Neural crest cell (in vitro differentiated cells): ENCODE results near the gene HSP90AA1. TPM values are rescaled to one million over a fixed set of nuclear protein-coding genes. Genes with fewer than 3 reads are reported as not detected.

ENCODE experiments used
- DNase-seq: peaks from one replicate; pipeline ENCODE4 v3.0.0; 2021; ENCODE audit warnings: low read depth, mixed read lengths, low spot score
- H3K27ac Mint-ChIP-seq: one replicate; pipeline ENCODE4 v1.8.0; 2021; ENCODE audit warnings: mild to moderate bottlenecking, mixed read lengths; ENCODE audit not compliant: unreplicated experiment
- H3K27me3 Mint-ChIP-seq: 2 replicates; pipeline ENCODE4 v1.8.0; 2021; ENCODE audit warnings: low read depth, mild to moderate bottlenecking, mixed read lengths
- H3K36me3 Mint-ChIP-seq: 2 replicates; pipeline ENCODE4 v1.8.0; 2021; ENCODE audit warnings: low read depth, mild to moderate bottlenecking, mixed read lengths
- H3K4me1 Mint-ChIP-seq: 2 replicates; pipeline ENCODE4 v1.8.0; 2021; ENCODE audit warnings: mixed read lengths
- H3K4me3 Mint-ChIP-seq: one replicate; pipeline ENCODE4 v1.8.0; 2021; ENCODE audit warnings: mild to moderate bottlenecking, mixed read lengths
- H3K9me3 Mint-ChIP-seq: 2 replicates; pipeline ENCODE4 v1.8.0; 2021; ENCODE audit warnings: mixed read lengths
- total RNA-seq: library from RNA; stranded (reverse); gene quantifications from 2 replicates; pipeline ENCODE4 v1.2.1, GENCODE V29; 2021
- TF ChIP-seq, protein P1 (sequence below): fragments of 200-600 bp; sonication (generic); conservative IDR thresholded peaks from 2 replicates; pipeline ENCODE4 v1.5.0; 2021; ENCODE audit warnings: antibody characterized with exemption, mild to moderate bottlenecking

HSP90AA1 gene
- total RNA-seq, 1 donor from 2014 or later, result 760 TPM

DNA sequence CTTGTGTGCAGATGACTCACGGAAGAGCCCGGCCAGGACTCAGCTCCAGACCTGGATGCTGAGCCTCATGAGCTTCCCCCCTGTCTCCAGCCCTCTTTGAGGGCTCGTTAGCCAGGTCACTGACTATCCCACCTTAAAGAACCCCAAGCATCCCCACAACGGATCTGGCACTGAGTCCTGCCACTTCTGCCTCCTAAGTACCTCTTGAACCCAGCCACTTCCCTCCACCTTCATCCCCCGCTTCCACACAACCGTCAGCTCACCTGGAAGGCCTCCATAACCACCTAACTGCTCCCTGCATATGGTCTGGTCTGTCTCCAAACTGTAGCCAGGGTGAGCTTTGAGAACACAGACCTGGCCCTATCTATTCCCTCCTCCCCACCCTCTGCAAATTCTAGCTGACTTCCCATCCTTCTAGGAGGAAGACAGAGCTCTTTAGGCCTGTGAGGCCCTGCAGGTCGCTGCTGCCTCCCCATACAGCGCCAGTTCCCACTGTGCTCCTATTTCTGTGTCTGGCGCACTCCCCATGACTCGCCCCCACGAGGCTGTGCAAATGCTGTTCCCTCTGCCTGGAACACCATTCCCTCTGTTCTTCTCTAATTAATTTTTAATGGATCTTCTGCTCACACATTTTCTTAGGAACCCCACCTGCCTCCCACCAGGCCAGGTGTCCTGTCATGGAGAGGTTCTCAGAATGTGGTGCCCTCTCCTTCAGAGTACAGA lies 2.9 kb upstream of the HSP90AA1 start:
- TF ChIP-seq, protein P1, sequence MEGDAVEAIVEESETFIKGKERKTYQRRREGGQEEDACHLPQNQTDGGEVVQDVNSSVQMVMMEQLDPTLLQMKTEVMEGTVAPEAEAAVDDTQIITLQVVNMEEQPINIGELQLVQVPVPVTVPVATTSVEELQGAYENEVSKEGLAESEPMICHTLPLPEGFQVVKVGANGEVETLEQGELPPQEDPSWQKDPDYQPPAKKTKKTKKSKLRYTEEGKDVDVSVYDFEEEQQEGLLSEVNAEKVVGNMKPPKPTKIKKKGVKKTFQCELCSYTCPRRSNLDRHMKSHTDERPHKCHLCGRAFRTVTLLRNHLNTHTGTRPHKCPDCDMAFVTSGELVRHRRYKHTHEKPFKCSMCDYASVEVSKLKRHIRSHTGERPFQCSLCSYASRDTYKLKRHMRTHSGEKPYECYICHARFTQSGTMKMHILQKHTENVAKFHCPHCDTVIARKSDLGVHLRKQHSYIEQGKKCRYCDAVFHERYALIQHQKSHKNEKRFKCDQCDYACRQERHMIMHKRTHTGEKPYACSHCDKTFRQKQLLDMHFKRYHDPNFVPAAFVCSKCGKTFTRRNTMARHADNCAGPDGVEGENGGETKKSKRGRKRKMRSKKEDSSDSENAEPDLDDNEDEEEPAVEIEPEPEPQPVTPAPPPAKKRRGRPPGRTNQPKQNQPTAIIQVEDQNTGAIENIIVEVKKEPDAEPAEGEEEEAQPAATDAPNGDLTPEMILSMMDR, result no peak
- Mint-ChIP-seq H3K4me3 (peak overlapping the region; percentile 85), H3K9me3 (no peaks in the 10 kb centered on the region), H3K27ac (no peak overlapping the region), H3K27me3 (no peaks in the 10 kb centered on the region), H3K4me1 (peaks cover 33% of the 10 kb centered on the region), H3K36me3 (peaks cover 15% of the 10 kb centered on the region)
- no peak for DNase-seq

DNA sequence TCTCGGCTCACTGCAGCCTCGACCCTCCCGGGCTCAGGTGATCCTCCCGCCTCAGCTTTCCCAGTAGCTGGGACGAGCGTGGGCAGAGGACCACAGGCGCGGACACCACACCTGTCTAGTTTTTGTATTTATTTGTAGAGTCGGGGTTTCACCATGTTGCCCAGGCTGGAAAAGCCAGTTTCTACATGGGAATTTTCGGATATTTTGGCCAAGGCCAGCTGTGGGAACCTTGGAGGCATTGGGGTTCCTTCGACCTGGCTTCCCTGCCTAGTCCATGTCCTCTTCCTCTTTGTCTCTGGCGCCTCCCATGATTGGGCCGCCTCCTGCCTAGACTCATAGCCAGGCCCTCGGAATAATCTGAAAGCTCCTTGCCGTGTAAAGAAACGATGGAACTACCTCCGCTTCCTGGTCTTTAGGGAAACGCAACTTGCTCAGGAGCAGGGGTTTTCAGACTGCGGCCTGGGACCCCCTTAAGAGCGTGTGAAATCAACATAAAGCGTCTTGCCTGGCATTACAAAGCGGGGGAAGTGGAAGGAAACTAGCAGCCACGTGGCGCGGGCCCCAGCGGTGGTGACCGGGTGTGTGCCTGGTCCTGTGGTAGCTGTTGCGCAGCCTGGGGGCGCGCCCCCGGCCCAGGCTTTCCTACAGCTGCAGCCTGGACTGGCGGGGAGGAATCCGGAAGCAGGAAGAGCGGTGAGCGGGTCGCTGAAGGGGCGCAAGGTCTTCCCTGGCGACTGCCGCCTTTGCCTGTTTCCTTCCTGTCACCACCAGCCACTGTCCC lies 1.4 kb upstream of the HSP90AA1 start:
- TF ChIP-seq, protein P1, result no peak
- Mint-ChIP-seq H3K9me3 (no peaks in the 10 kb centered on the region), H3K27ac (peak overlapping the region; percentile 78), H3K4me3 (peak overlapping the region; percentile 85), H3K27me3 (no peaks in the 10 kb centered on the region), H3K36me3 (peaks cover 29% of the 10 kb centered on the region), H3K4me1 (peaks cover 48% of the 10 kb centered on the region)
- DNase-seq, result peak; percentile 18

DNA sequence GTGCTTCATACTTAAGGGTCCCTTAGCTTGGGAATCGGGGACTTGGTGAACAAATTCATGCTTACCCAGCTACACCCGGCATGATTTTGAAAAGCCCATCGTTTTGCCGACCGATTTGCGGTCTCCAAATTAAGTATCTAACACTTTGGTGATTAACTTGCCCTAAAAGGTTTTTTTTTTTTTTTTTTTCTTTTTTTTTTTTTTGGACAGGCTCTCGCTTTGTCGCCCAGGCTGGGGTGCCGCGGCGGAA lies 843 bp upstream of the HSP90AA1 start:
- no peak for DNase-seq
- TF ChIP-seq, protein P1, result no peak
- peak overlapping the region; percentile 85 for H3K4me3 Mint-ChIP-seq
- H3K9me3 Mint-ChIP-seq, result no peaks in the 10 kb centered on the region
- peak overlapping the region; percentile 59 for H3K27ac Mint-ChIP-seq
- H3K27me3 Mint-ChIP-seq, result no peaks in the 10 kb centered on the region
- peaks cover 33% of the 10 kb centered on the region for H3K36me3 Mint-ChIP-seq
- H3K4me1 Mint-ChIP-seq, result peaks cover 53% of the 10 kb centered on the region

DNA sequence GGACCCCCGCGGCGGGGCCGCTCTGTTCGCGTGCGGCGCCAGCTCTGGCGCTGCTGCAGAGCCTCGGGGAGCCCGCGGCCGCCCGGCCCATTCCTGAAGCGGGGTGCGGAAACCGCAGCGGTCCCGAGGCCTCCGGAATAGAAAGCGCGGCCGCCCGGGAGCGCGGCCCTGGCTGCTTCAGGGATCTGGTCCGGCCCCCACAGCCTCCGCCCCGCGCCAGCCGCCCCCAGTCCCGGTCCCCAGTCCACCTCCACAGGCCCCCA lies 204 bp downstream of the HSP90AA1 start:
- Mint-ChIP-seq H3K27ac (peak overlapping the region; percentile 97), H3K9me3 (no peaks in the 10 kb centered on the region), H3K4me1 (peaks cover 60% of the 10 kb centered on the region), H3K36me3 (peaks cover 40% of the 10 kb centered on the region), H3K4me3 (peak overlapping the region; percentile 86), H3K27me3 (no peaks in the 10 kb centered on the region)
- TF ChIP-seq, protein P1, result no peak
- no peak for DNase-seq

DNA sequence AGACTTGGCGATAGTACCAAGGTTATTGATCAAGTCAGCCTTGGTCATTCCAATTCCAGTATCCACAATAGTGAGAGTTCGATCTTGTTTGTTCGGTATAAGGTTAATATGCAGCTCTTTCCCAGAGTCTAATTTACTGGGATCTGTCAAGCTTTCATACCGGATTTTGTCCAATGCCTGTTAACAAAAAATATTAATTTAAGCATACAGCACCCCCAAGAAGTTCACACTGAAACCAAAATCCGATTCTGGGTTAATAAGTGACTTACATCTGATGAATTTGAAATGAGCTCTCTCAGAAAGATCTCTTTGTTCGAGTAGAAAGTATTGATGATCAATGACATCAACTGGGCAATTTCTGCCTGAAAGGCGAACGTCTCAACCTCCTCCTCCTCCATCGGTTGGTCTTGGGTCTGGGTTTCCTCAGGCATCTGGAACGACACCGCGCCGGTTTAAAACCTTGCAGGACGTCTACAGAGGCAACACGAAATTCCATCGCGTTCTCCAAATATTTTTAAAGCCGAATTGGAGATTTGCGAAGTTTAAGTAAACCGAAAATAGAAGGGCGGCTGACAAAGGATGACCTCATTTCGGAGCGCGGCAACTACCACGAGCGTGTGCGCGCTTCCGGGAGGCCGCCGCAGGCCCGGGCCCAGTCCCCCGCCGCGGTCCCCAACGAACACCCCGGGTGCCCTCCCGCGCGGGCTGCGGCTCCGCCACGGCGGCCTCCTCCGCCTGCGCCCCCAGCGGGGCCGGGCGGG lies 716 bp downstream of the HSP90AA1 start:
- Mint-ChIP-seq H3K36me3 (peaks cover 42% of the 10 kb centered on the region), H3K27me3 (no peaks in the 10 kb centered on the region), H3K4me1 (peaks cover 64% of the 10 kb centered on the region), H3K4me3 (peak overlapping the region; percentile 93), H3K9me3 (no peaks in the 10 kb centered on the region), H3K27ac (peak overlapping the region; percentile 99)
- TF ChIP-seq, protein P1, result no peak
- no peak for DNase-seq
